Measurements from ENCODE around the gene TRIP12.
"Not testable (repeated sequence)": the region's sequence is repeated elsewhere in the genome, so short reads cannot be mapped to it uniquely, and the experiment has no call there.

The TRIP12 gene

GRCh38 chr2:229927817-229928321 lies 6.1 kb upstream of the TRIP12 start:
- H4K20me1 ChIP-seq (ENCODE audit: control insufficient read depth, insufficient read depth, low read depth, low read length), result no peaks in the 10 kb centered on the region
- H3F3A ChIP-seq (ENCODE audit: control insufficient read depth, insufficient read depth), result no peaks in the 10 kb centered on the region; the same call in none of the 2 replicates
- H3K9me3 ChIP-seq (ENCODE audit: control insufficient read depth, insufficient read depth, low read length), result no peaks in the 10 kb centered on the region
- H3K36me3 ChIP-seq (ENCODE audit: control insufficient read depth, low read length), result no peaks in the 10 kb centered on the region
- H3K4me1 ChIP-seq (ENCODE audit: control insufficient read depth, low read length), result peaks cover 8% of the 10 kb centered on the region
- H3K4me3 ChIP-seq (ENCODE audit: low read length), result no peak overlapping the region
- peaks cover 15% of the 10 kb centered on the region for H3K79me2 ChIP-seq (ENCODE audit: control insufficient read depth, low read length)
- H3K4me2 ChIP-seq (ENCODE audit: low read length), result no peak overlapping the region
- H3K27ac ChIP-seq (ENCODE audit: low read depth, low read length), result no peak overlapping the region
- H3K9me2 ChIP-seq (replicated peaks; ENCODE audit: control insufficient read depth, low read length), result no peaks in the 10 kb centered on the region
- no peaks in the 10 kb centered on the region for H3K27me3 ChIP-seq (ENCODE audit: control insufficient read depth, low read length)
- TF ChIP-seq EZH2phosphoT487 (IDR thresholded peaks at IDR 0.05; ENCODE audit: borderline replicate concordance, low read length) (no peak), CTCF (IDR thresholded peaks at IDR 0.05; ENCODE audit: low read depth, low read length, poor library complexity, severe bottlenecking) (no peak)

GRCh38 chr2:229925201-229925600 lies 3.4 kb upstream of the TRIP12 start:
- Histone ChIP-seq H3K9me2 (replicated peaks; ENCODE audit: control insufficient read depth, low read length) (no peaks in the 10 kb centered on the region), H3K27ac (ENCODE audit: low read depth, low read length) (no peak overlapping the region), H3F3A (ENCODE audit: control insufficient read depth, insufficient read depth) (peaks cover 8% of the 10 kb centered on the region), H3K4me2 (ENCODE audit: low read length) (no peak overlapping the region), H3K36me3 (ENCODE audit: control insufficient read depth, low read length) (peaks cover 4% of the 10 kb centered on the region; the same call in 1 of the 2 replicates), H4K20me1 (ENCODE audit: control insufficient read depth, insufficient read depth, low read depth, low read length) (no peaks in the 10 kb centered on the region), H3K9me3 (ENCODE audit: control insufficient read depth, insufficient read depth, low read length) (no peaks in the 10 kb centered on the region), H3K4me3 (ENCODE audit: low read length) (no peak overlapping the region), H3K27me3 (ENCODE audit: control insufficient read depth, low read length) (no peaks in the 10 kb centered on the region), H3K4me1 (ENCODE audit: control insufficient read depth, low read length) (peaks cover 15% of the 10 kb centered on the region), H3K79me2 (ENCODE audit: control insufficient read depth, low read length) (peaks cover 28% of the 10 kb centered on the region)
- TF ChIP-seq EZH2phosphoT487 (IDR thresholded peaks at IDR 0.05; ENCODE audit: borderline replicate concordance, low read length), result no peak
- no peak for TF ChIP-seq CTCF (IDR thresholded peaks at IDR 0.05; ENCODE audit: low read depth, low read length, poor library complexity, severe bottlenecking)

- H3K9me3 ChIP-seq (ENCODE audit: control insufficient read depth, insufficient read depth, low read length); H3K27ac ChIP-seq (ENCODE audit: low read depth, low read length); H4K20me1 ChIP-seq (ENCODE audit: control insufficient read depth, insufficient read depth, low read depth, low read length); H3K36me3 ChIP-seq (ENCODE audit: control insufficient read depth, low read length); H3K27me3 ChIP-seq (ENCODE audit: control insufficient read depth, low read length); H3K4me2 ChIP-seq (ENCODE audit: low read length); H3K4me3 ChIP-seq (ENCODE audit: low read length); H3K9me2 ChIP-seq (replicated peaks; ENCODE audit: control insufficient read depth, low read length): not testable (repeated sequence)
- H3K4me1 ChIP-seq (ENCODE audit: control insufficient read depth, low read length), result peaks cover 21% of the 10 kb centered on the region
- peaks cover 34% of the 10 kb centered on the region for H3K79me2 ChIP-seq (ENCODE audit: control insufficient read depth, low read length)
- peaks cover 14% of the 10 kb centered on the region for H3F3A ChIP-seq (ENCODE audit: control insufficient read depth, insufficient read depth)
Observed at GRCh38 chr2:229924541-229924940, 2.7 kb upstream of the TRIP12 start.

GRCh38 chr2:229922449-229923386 lies 909 bp upstream of the TRIP12 start, which contains the start of gene FBXO36:
TSS of gene FBXO36 (plus strand) at chr2:229922503. CDS start at chr2:229922514, 11 bp downstream.
- Histone ChIP-seq H3K79me2 (ENCODE audit: control insufficient read depth, low read length) (peaks cover 52% of the 10 kb centered on the region), H3K9me3 (ENCODE audit: control insufficient read depth, insufficient read depth, low read length) (no peaks in the 10 kb centered on the region)
- no peak; the same call in 1 of the 2 replicates for TF ChIP-seq EZH2phosphoT487 (IDR thresholded peaks at IDR 0.05; ENCODE audit: borderline replicate concordance, low read length)
- no peak for TF ChIP-seq CTCF (IDR thresholded peaks at IDR 0.05; ENCODE audit: low read depth, low read length, poor library complexity, severe bottlenecking)

More at GRCh38 chr2:229922449-229923386, 909 bp upstream of the TRIP12 start, which contains the start of gene FBXO36:
- Histone ChIP-seq H3K4me2 (ENCODE audit: low read length) (peak within 1 kb of the TSS; percentile 96), H3K4me1 (ENCODE audit: control insufficient read depth, low read length) (peaks cover 22% of the 10 kb centered on the region), H3K36me3 (ENCODE audit: control insufficient read depth, low read length) (peaks cover 13% of the 10 kb centered on the region), H3F3A (ENCODE audit: control insufficient read depth, insufficient read depth) (peaks cover 15% of the 10 kb centered on the region), H3K27ac (ENCODE audit: low read depth, low read length) (peak within 1 kb of the TSS; percentile 85), H3K9me2 (replicated peaks; ENCODE audit: control insufficient read depth, low read length) (no peaks in the 10 kb centered on the region), H3K27me3 (ENCODE audit: control insufficient read depth, low read length) (no peaks in the 10 kb centered on the region), H4K20me1 (ENCODE audit: control insufficient read depth, insufficient read depth, low read depth, low read length) (peaks cover 4% of the 10 kb centered on the region; the same call in 1 of the 2 replicates), H3K4me3 (ENCODE audit: low read length) (peak within 1 kb of the TSS; percentile 97)
